Measurements from ENCODE around the gene SMAD5.

Gene SMAD5

DNA sequence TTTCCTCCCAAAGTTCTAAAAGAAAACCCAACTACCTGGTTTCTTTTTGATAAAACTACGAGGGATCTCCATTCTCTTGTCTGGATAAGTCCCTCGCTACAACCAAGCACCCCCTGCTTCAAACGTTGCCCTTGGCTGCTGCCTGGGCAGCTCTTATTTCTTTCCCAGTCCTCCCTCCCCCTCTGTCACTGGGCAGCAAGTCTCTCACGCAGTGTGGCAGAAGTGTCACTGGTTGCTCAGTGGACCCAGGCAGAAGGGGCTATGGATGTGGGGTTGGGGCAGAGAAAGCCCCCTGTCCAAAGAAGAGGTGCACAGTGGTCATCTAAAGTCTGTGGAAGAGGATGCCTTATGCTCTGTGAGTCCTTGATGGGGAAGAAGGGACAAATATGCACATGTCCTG is 67.5 kb downstream of the SMAD5 start:
- no peak overlapping the region for H3K27ac ChIP-seq
- no peak overlapping the region for H3K4me3 ChIP-seq
- TF ChIP-seq, protein P1, sequence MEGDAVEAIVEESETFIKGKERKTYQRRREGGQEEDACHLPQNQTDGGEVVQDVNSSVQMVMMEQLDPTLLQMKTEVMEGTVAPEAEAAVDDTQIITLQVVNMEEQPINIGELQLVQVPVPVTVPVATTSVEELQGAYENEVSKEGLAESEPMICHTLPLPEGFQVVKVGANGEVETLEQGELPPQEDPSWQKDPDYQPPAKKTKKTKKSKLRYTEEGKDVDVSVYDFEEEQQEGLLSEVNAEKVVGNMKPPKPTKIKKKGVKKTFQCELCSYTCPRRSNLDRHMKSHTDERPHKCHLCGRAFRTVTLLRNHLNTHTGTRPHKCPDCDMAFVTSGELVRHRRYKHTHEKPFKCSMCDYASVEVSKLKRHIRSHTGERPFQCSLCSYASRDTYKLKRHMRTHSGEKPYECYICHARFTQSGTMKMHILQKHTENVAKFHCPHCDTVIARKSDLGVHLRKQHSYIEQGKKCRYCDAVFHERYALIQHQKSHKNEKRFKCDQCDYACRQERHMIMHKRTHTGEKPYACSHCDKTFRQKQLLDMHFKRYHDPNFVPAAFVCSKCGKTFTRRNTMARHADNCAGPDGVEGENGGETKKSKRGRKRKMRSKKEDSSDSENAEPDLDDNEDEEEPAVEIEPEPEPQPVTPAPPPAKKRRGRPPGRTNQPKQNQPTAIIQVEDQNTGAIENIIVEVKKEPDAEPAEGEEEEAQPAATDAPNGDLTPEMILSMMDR (IDR thresholded peaks at IDR 0.05) = no peak
- DNase-seq (ENCODE audit: low spot score) = peak; percentile 49

DNA sequence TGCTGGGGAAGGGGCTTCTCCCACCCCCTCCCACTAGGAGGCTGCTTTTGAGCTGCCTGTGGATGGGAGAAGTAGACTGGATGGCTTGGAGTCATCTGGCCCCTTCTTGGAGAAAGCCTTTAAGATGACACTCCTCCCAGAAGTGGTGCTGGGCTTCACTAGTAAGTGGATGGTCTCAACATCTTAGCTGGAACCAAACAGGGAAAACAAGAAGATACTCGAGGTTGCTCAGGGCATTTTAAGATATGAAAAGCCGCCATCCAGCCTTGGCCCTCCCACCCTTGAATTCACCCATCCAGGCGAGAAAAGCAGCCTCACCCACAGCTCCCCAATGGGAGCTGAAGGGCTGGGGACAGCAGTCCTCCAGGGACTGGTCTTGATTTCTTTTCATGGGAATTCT is 68.1 kb downstream of the SMAD5 start:
- H3K4me3 ChIP-seq = no peak overlapping the region

DNA sequence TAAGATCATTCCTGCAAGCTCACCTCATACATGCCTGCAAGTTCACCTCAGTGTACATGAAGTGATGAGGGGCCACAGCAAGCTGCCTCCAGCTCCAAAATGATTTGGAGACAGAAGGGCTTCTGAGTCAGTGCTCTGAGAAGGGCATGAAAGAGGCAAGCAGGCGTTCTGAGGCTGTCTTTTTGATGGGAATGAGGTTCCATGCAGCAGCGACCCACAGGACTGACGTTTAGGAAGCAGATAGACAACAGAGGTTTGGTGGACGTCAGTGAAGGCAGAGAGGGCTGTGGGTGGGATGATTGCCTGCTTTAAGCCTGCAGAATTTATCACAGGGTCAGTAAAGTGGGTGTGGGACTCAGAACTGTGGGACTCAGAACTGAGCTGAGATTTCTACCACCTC is 69.2 kb downstream of the SMAD5 start:
- TF ChIP-seq, protein P1 (IDR thresholded peaks at IDR 0.05) = no peak
- no peak overlapping the region for H3K4me3 ChIP-seq
- no peak overlapping the region for H3K27ac ChIP-seq
- peak; percentile 52 for DNase-seq (ENCODE audit: low spot score)

More for the DNA sequence above, 68.1 kb downstream of the SMAD5 start:
- TF ChIP-seq, protein P1 (IDR thresholded peaks at IDR 0.05) = no peak
- DNase-seq (ENCODE audit: low spot score) = peak; percentile 24
- no peak overlapping the region for H3K27ac ChIP-seq

DNA sequence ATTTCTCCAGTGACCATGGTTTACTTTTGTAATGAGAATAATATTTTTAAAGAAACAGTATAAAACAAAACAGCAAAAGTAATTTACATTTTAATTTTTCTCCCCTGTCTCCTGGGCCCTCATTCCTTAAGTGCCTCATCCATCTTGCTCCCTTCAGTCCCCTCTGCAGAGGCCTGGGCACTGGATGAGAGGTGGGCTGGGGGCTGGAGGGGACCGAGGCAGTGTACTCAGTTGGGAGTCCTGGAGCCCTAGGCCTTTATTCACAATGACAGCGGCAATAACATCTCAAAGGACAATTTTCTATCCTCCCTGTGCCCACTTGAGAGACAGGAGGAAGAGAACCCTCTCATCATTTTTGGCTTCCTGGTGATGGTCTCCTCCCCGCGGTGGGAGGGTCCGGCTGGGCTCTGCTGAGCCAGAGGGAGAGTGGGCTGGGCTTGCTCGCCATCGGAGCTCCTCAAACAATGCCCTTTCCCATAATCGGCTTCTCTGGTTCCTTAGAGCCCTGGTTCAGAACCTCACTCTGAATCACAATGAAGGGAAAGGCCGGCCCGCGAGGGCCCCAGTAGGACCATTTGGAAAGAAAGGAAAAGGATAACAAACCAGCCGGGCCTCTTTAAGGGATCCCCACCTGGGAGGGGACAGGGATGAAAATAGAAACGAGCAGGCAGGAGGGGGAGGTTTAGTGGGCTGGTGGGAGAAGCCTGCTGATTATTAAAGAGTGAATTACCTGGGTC is 70.0 kb downstream of the SMAD5 start:
- peak; percentile 45 for DNase-seq (ENCODE audit: low spot score)
- no peak overlapping the region for H3K4me3 ChIP-seq
- no peak overlapping the region for H3K27ac ChIP-seq
- TF ChIP-seq, protein P1 (IDR thresholded peaks at IDR 0.05) = no peak

DNA sequence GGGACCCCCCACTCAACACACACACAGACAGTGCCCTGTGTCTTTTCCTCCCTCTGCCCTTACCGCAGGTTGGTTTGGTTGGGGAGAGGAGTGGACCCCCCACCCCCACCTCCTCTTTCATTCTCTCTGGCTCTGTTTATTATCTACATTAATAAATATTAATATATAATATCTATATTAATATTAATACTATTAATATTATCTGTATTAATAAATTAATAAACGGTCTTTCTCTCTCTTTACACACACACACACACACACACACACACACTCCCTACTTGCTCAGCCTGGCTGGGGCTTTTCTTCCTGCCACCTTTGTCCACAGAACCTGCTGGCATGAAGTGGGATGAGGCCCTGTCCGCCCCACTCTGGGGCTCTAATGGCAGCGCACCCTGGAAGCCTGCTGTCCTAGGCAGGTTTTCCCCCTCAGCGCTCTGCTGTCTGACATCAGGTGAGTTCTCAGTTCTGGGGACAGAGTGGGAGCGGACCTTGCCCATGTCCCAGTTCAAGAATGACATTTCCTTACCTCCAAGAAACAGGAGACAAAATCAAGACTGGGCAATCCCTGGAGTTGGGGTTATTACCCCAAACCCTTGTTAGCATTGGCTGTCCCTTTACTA is 70.8 kb downstream of the SMAD5 start:
- TF ChIP-seq, protein P1 (IDR thresholded peaks at IDR 0.05) = no peak
- H3K27ac ChIP-seq = no peak overlapping the region
- no peak overlapping the region for H3K4me3 ChIP-seq
- DNase-seq (ENCODE audit: low spot score) = peak; percentile 17

DNA sequence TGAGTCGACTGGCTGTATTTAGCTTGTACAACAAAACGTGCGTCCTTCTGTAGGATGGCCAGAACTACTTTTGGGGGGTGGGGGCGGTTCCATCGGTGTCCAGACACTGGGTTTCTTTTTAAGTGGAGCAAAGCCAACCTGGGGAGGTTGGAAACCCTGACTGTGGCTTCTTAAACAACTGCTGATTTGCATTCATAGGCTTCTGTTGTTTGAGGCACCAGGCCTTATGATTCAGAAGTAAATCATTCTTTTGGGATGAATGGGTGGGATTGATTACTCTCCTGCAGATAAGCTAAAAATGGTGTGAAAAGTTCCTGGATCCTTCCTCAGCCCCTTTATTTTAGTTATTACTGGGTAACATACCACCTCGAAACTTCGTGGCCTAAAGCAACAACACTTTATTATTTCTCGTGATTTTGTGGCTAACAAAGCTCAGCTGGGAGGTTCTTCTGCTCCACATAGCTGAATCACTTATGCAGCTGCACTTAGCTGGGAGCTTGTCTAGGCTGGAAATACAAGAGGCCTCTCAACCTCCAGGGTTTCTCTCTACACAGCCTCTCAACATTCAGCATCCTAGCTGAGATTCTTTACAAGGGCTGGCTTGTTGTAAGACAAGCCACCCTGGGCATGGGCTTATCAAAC is 72.5 kb downstream of the SMAD5 start:
- Histone ChIP-seq H3K4me3 (no peak overlapping the region), H3K27ac (no peak overlapping the region)
- TF ChIP-seq, protein P1 (IDR thresholded peaks at IDR 0.05) = no peak
- peak; percentile 7 for DNase-seq (ENCODE audit: low spot score)

Data from coronary artery (tissue), 2 donors.